ENCODE data around the gene WDR37. TPM values are rescaled to one million over a fixed set of nuclear protein-coding genes. Genes with fewer than 3 reads are reported as not detected.

The WDR37 gene
- total RNA-seq, 1 donor from 2014 or later: 20.8 TPM

DNA sequence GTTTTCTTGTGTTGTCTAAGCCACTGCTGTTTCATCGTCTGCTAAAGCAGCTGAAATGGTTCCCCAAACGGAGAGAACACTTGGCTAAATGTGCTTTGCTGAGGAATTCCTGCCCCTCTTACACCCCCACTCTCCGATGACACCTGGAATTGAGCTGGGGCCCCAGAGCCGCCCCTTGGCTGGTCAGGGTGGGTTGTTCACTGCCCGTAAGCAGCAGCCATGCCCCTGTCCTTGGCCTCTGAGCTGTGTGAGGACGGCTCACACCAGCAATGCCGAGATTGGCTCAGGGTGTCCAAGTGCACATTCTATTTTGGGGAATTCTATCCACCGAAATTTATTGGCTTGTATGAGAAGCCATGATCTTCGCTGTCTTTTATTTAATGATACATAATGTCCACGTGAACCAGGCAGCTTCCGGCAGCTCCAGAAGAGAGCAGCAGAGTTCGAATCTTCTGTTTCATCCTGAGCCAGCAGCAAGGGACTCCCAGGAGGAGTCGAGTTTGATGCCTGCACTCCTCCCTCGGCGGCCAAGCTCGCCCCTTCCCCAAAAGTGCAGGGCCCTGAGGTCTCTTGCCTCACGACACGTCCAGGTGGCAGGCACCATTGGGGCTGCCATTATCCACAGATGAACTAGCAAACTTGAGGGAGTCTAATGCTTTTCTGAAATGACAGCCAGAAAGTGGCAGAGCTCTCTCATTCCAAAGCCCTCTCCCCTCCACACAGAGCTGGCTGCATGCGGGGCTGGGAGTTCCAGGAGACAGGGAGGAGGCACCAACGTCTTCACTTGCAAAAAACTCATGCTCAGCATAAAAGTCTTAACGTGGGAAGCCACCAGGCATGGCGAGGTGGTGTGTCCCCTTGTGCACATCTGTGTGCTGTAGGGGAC, 114.0 kb downstream of the WDR37 start:
- TF ChIP-seq, protein P1, sequence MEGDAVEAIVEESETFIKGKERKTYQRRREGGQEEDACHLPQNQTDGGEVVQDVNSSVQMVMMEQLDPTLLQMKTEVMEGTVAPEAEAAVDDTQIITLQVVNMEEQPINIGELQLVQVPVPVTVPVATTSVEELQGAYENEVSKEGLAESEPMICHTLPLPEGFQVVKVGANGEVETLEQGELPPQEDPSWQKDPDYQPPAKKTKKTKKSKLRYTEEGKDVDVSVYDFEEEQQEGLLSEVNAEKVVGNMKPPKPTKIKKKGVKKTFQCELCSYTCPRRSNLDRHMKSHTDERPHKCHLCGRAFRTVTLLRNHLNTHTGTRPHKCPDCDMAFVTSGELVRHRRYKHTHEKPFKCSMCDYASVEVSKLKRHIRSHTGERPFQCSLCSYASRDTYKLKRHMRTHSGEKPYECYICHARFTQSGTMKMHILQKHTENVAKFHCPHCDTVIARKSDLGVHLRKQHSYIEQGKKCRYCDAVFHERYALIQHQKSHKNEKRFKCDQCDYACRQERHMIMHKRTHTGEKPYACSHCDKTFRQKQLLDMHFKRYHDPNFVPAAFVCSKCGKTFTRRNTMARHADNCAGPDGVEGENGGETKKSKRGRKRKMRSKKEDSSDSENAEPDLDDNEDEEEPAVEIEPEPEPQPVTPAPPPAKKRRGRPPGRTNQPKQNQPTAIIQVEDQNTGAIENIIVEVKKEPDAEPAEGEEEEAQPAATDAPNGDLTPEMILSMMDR (IDR thresholded peaks at IDR 0.05; ENCODE audit: unreplicated experiment): no peak
- H3K9me3 Mint-ChIP-seq: no peaks in the 10 kb centered on the region
- H3K27me3 Mint-ChIP-seq (ENCODE audit: low read depth): peaks cover 42% of the 10 kb centered on the region
- H3K4me1 Mint-ChIP-seq: no peaks in the 10 kb centered on the region
- no peak overlapping the region for H3K4me3 Mint-ChIP-seq
- no peak for DNase-seq (ENCODE audit: low spot score in 2 of 2, unreplicated experiment in 2 of 2)
- no peak overlapping the region for H3K27ac Mint-ChIP-seq
- no peaks in the 10 kb centered on the region for H3K36me3 Mint-ChIP-seq

DNA sequence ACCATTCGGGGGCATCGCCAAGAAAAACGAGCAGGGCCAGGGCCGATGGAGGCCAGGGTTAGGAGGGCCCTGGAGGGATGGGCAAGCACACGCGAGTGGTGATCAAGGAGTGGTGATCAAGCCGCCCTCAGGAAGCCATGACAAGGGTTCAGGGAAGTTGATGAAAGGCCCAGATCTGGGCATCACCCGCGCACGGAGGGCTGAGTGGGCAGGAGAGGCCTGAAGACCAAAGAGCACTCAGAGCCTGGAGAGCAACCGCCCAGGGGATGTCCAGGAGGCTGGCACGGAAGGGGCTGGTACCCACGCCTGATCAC, 114.6 kb downstream of the WDR37 start:
- Mint-ChIP-seq H3K4me3 (no peak overlapping the region), H3K9me3 (no peaks in the 10 kb centered on the region), H3K27me3 (ENCODE audit: low read depth) (peaks cover 37% of the 10 kb centered on the region), H3K27ac (no peak overlapping the region), H3K36me3 (no peaks in the 10 kb centered on the region), H3K4me1 (no peaks in the 10 kb centered on the region)
- no peak for DNase-seq (ENCODE audit: low spot score in 2 of 2, unreplicated experiment in 2 of 2)
- TF ChIP-seq, protein P1 (IDR thresholded peaks at IDR 0.05; ENCODE audit: unreplicated experiment): no peak

DNA sequence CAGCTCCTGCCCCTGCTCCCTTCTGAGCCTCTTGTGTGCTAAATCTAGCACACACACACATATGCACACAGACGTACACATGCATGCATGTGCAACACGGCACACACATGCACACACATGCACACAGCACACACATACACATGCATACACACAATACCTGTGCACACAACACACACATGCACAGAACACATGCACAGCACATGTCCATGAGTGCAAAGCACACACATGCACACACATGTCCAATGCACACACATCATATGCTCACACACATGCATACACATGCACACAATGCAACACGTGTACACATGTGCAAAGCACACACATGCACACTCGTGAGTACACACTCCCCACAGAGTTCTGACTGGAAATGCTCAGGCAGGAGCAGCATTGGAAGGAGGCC, 115.0 kb downstream of the WDR37 start:
- no peak overlapping the region for H3K4me3 Mint-ChIP-seq
- no peaks in the 10 kb centered on the region for H3K9me3 Mint-ChIP-seq
- TF ChIP-seq, protein P1 (IDR thresholded peaks at IDR 0.05; ENCODE audit: unreplicated experiment): no peak
- no peak overlapping the region for H3K27ac Mint-ChIP-seq
- peaks cover 35% of the 10 kb centered on the region for H3K27me3 Mint-ChIP-seq (ENCODE audit: low read depth)
- no peaks in the 10 kb centered on the region for H3K4me1 Mint-ChIP-seq
- DNase-seq (ENCODE audit: low spot score in 2 of 2, unreplicated experiment in 2 of 2): no peak
- H3K36me3 Mint-ChIP-seq: no peaks in the 10 kb centered on the region

DNA sequence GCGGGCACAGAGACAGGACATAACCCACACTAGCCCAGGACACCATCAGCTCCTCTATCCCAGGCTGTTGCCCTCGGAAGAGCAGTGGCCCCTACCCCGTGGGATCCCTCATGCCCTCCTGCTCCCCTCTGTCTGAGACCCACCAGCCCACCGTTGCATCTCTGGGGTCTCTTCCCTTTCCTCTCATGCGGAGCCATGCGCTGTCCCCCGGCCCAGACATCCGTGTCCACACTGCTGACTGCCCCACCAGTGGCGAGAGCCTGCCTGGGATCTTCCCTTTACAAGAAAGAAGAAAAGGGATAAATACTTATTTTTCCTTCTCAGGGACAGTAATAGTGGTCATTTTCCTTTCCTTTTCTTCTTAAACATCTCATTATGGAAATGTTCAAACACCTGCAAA, 115.4 kb downstream of the WDR37 start:
- peaks cover 35% of the 10 kb centered on the region for H3K27me3 Mint-ChIP-seq (ENCODE audit: low read depth)

DNA sequence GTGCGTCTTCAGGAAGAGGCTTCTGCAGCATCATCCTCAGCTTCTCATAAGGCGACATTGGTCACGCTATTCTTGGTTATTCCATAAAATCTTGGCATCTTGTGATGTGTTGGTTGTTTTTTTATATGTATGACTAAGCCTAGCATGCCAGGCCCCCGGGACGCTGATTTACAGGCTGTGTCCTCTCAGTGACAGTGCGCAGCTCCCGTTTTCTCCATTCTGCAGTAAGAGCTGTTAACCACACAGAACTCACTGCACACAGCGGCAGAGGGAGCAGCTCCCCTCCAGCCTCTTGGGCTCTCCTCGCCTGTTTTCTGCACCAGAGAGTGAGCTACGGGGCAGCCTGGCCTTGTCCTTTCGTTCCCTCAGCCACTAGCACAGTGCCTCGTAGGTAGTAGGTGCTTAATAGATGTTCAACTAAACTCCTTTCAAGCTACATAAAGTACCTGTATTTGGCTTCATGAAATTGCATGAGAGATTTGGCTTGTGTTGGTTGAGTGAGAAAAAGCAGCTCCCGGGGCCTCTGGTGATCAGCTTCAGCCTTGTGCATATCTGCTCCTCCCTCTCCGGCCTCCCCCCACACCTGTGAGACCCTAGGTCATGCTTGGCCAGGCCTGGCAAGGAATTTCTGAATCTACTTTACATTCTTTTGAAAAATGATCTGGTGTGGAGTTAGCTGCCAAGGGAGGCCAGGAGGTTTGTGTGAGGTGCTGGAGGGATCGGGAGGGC, 116.2 kb downstream of the WDR37 start:
- H3K4me1 Mint-ChIP-seq: no peaks in the 10 kb centered on the region
- no peak for DNase-seq (ENCODE audit: low spot score in 2 of 2, unreplicated experiment in 2 of 2)
- peaks cover 32% of the 10 kb centered on the region for H3K27me3 Mint-ChIP-seq (ENCODE audit: low read depth)
- TF ChIP-seq, protein P1 (IDR thresholded peaks at IDR 0.05; ENCODE audit: unreplicated experiment): no peak
- H3K27ac Mint-ChIP-seq: no peak overlapping the region
- H3K4me3 Mint-ChIP-seq: no peak overlapping the region
- H3K9me3 Mint-ChIP-seq: no peaks in the 10 kb centered on the region
- no peaks in the 10 kb centered on the region for H3K36me3 Mint-ChIP-seq

More for the DNA sequence above, 115.4 kb downstream of the WDR37 start:
- Mint-ChIP-seq H3K27ac (no peak overlapping the region), H3K4me3 (no peak overlapping the region), H3K36me3 (no peaks in the 10 kb centered on the region), H3K9me3 (no peaks in the 10 kb centered on the region), H3K4me1 (no peaks in the 10 kb centered on the region)
- TF ChIP-seq, protein P1 (IDR thresholded peaks at IDR 0.05; ENCODE audit: unreplicated experiment): no peak
- DNase-seq (ENCODE audit: low spot score in 2 of 2, unreplicated experiment in 2 of 2): no peak
